HL-60/S4 (cell line): Measurements from ENCODE around the gene SMIM28.

ENCODE experiments used
- in situ Hi-C: fragments of 300-500 bp; cut with MboI; formaldehyde crosslinking; loops from 2 replicates; pipeline ENCODE4 v1.14.3; 2022; ENCODE audit warnings: low sequenced_read_pairs

The SMIM28 gene

GRCh38 chr6:138427701-138428100 is 50.0 kb downstream of the SMIM28 start:
- in situ Hi-C loops, result loop anchor here (25.0 kb wide), 1 partner anchor 335 kb away; the partner anchor contains the start of gene CCDC28A

- in situ Hi-C loops, result loop anchor here (25.0 kb wide), 1 partner anchor 333 kb away; the partner anchor contains the start of gene CCDC28A
Observed at GRCh38 chr6:138428944-138429598, 51.4 kb downstream of the SMIM28 start.

DNA sequence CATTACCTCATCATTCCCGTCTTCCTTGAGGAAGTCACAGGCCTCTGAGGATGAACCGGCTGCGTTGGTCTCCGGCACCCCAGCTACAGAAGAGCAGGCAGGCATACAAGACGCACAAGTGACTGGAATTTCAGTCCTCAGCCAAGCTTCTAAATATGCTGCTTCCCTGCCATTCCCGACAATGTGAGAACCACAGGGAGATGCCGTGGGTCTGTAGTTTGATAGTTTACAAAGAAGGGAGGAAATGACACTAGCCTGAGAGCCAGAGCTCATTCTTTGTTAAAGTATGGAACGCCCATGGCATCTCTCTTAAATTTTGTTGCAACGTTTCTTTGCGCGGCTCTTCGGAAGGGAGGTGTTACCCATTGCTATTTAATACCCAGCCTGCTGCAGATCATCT is 52.1 kb downstream of the SMIM28 start:
- in situ Hi-C loops, result loop anchor here (5.0 to 25.0 kb wide), 2 partner anchors 78 to 333 kb away; partner anchors contain the start of gene CCDC28A

DNA sequence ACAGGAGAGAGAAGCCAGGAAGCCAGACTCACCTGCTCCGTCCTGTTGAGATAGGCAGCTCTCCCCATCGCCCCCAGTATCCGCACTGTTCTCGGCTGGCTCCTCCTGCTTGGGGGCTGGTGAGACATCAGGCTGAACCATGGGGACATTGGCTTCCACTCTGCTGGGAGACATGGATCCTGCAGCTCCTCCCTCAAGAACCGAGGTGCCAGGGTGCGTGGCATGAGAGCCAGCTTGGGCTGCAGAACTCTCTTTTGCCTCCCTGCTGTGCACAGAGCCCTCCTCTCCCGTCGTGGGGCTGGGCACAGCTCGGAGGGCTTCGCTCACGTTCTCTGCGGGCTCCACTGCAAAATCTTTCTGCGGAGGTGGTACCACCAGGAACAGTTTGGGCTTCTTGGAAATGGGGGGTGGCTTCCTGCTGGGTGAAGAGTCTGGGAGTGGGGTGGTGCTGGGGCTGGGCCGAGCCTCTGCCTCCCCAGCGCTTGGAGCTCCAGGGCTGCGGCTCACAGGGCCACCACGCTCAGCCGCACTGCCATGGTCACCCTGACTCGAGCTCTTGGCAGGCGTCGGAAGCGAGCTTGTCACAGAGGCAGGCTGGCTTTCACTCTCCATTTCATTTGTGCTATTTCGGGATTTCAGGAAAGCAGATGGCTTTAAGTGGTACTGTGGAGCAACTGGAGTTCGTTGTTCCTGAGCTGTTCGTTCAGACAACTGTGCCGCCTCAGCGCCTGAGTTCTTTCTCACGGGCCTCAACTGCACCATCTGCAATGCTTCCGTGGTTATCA is 52.8 kb downstream of the SMIM28 start:
- in situ Hi-C loops, result loop anchor here (5.0 to 25.0 kb wide), 2 partner anchors 77 to 332 kb away; partner anchors contain the start of gene CCDC28A

DNA sequence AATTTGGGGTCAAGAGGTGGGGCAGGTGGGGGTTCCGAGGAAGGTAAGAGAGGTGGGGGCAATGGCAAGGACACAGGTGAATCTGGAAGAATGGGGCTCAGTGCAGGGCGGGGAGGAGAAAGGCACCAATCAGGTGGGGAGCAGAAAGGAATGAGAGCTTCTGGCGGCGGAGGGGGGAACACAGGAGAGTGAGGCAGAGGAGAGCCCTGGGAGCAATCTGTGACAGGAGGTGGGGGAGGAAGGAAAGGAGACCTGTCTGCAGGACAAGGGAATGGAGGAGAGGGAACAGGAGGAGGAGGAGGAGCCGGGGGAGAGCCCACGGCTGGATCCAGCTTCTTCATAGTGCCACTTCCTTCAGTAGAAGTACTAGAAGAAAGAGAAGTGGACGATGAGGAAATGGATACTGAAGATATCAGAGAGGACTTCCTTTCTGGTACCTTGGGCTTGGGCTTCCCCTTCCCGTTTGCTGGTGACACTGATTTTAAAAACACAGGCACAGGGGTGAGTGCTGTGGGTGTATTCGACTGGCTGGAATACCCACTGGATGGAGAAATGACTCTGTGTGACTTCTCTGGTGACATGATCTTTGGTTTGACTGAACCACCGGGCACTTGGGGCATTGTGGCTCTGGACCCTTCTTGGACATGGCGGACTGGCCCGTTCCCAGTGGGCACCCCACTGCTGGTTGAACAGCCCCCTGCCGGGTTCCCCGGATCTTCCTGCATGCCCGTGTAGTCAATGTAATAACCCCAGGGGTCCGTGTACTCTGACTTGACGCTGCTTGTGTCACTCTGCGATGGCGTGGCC is 53.8 kb downstream of the SMIM28 start:
- in situ Hi-C loops, result loop anchor here (5.0 to 25.0 kb wide), 2 partner anchors 76 to 331 kb away; partner anchors contain the start of gene CCDC28A

DNA sequence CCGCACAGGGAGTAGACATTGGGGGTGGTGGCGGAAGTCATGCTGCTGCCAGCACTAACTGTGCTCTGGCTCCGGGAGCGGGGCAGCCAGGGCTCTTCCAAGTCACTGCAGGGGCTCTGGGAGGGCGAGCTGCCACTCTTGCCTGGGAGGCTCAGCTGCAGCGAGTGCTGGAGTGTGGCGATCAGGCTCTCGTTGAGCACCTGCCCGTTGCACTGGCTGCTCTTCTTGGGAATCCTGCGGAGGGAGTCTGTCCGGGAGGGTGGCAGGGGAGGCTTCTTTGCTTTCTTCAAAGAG is 54.3 kb downstream of the SMIM28 start:
- in situ Hi-C loops, result loop anchor here (5.0 to 25.0 kb wide), 2 partner anchors 75 to 330 kb away; partner anchors contain the start of gene CCDC28A
